NCI-H1092 treated with DMSO at 0.1 percent for 48 hours (cell line): Measurements from ENCODE around the gene CAMSAP1.

Experiments
- DNase-seq: peaks from one replicate; lab custom pipeline; 2025; lab: John Stamatoyannopoulos, UW

Gene CAMSAP1

DNA sequence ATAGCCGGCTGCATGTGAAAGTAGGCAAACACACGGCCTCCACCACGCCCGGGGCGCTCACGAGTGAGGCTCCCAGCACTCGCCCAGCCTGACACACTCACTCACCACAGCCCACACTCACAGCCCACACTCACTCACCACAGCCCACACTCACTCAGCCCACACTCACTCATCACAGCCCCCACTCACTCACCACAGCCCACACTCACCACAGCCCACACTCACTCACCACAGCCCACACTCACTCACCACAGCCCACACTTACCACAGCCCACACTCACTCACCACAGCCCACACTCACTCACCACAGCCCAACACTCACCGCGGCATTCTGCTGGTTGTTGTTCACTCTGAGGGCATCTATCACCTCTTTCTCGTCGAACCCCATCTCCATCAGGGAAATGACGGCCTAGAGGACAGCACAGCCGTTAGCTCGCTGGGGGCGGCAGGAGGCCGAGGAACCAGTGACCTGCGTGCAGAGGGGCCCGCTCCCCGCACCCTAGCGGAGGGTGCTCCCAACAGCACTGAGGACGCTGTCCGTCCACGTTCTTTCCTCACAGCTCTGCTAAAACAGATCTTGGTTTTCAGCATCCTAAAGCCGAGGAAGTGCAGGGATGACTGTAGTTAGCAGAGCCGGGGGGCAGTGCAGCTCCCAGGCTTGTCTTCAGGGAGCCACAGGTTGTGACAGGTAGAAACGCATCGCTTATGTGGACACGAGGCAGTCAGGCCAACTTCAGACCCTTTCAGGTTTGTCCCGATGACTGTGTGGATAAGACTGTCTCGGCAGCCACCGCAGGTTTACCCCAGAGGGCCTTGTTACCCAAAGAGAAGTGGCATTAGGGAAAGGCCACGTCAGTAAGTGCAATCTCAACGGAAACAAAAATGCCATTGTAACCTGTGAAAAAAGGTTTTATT lies 32.3 kb upstream of the CAMSAP1 start:
- DNase-seq, result no peak

GRCh38 chr9:135937521-135938489 lies 30.5 kb upstream of the CAMSAP1 start:
- no peak for DNase-seq

DNA sequence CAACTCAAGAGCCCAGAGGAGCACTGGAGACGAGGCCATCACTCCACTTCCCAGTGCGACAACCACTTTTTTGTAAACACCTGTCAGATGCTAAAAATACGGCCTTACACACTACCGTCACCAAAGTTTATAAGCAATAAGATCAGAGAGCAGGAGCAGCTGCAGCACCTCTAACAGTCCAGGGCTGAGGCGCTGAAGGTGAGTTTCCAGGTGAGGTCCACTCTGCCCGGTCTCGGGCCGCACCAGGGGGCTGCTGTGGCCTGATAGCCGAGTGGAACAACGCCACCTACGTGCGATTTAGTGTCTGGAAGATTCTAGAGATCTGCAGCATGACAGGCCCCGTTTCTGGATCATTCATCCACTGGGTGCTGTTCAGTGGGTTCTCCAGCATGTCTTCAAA lies 25.8 kb upstream of the CAMSAP1 start:
- DNase-seq, result no peak

- no peak for DNase-seq
Measured at GRCh38 chr9:135932656-135933055, 25.3 kb upstream of the CAMSAP1 start.

- no peak for DNase-seq
Measured at GRCh38 chr9:135931349-135931820, 24.0 kb upstream of the CAMSAP1 start.

GRCh38 chr9:135930446-135931345 lies 23.4 kb upstream of the CAMSAP1 start:
- no peak for DNase-seq

- DNase-seq, result no peak
Measured at GRCh38 chr9:135929656-135930445, 22.5 kb upstream of the CAMSAP1 start.

GRCh38 chr9:135928731-135929655 lies 21.6 kb upstream of the CAMSAP1 start:
- no peak for DNase-seq

GRCh38 chr9:135928074-135928730 lies 20.9 kb upstream of the CAMSAP1 start:
- no peak for DNase-seq

- DNase-seq, result no peak
Measured at GRCh38 chr9:135927195-135928013, 20.1 kb upstream of the CAMSAP1 start.

DNA sequence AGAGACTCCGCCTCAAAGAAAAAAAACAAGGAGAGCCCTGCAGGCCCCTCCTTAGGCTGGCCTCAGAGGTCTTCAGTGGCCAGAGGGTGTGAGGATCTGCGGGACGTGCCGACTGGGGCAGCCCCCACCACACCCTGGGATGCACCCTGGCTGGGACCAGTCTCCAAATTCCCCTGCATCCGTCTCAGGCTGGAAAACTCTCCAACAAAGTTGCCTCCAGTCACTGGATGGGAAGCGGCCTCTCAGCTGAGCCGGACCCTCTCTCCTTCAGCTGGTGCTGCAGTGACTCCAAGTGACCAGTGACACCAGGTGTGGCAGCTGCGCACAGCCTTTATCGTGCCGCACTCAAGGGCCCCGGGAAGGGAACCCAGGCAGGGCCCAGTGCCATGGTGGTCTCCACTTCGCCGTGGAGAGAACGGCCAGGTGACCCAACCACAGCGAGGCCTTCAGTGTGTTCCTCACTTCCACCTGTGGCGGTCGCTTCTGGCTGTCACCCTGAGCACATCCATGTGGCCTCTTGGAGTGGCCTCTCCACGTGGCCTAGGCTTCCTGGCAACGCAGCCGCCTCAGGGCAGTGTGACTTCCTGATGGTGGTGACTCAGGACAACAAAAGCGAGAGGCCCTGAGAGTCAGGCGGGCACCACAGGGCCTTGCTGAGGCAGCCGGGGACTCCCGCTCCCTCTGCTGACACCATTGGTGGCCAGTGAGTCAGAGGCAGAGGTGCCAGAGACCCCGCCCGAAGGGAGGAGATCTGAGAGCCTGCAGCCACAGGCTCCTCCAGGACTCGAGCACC lies 19.3 kb upstream of the CAMSAP1 start:
- DNase-seq, result no peak

GRCh38 chr9:135925496-135926133 lies 18.3 kb upstream of the CAMSAP1 start:
- DNase-seq, result no peak

DNA sequence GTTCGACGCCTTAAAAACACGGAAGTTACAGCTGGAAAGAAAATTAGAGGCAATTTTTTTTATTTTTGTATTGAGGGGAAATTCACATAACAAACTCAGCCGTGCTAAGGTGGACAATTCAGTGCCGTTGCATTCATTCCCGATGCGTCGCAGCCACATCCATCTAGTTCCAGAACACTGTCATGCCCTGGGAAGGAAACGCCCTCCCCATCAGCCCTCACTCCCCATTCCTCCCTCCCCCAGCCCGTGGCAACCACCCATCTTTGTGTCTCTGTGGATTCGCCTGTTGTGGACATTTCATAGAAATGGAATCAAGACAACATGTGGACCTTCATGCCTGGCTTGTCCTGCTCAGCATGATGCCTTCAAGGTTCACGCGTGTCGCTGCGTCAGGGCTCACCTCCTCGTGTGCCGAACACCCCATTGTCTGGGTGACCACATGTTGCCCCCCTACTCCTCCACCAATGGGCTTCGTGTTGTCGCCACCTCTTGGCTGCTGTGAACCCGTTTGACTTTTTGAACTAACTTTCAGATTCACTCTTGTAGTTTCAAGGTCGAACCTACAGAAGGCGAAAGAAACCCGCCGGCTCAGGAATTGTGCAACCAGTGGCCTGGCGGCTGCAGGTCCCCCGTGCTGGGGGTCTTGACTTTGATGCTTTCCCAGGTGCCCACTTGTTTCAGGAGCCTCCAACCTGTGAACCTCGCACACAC lies 17.4 kb upstream of the CAMSAP1 start:
- no peak for DNase-seq

DNA sequence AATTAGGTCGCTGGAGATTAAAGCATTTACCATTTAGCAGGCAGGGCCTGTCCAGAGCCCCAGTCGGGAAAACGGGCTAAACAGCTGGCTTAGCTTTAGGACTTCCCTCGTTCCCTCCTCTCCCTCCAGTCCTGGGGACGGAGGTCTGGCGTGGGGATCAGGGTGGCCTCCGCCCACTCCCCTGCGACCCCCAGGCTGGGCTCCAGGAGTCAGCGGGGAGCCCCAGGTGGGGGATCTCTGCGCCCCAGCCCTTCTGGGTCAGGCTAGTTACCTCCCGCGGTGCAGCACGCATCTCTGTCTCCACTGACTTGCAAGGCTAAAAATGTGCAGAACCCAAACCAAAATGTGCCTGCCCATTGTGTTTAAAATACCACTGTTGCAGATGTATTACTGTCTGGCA lies 16.2 kb upstream of the CAMSAP1 start:
- DNase-seq, result no peak

DNA sequence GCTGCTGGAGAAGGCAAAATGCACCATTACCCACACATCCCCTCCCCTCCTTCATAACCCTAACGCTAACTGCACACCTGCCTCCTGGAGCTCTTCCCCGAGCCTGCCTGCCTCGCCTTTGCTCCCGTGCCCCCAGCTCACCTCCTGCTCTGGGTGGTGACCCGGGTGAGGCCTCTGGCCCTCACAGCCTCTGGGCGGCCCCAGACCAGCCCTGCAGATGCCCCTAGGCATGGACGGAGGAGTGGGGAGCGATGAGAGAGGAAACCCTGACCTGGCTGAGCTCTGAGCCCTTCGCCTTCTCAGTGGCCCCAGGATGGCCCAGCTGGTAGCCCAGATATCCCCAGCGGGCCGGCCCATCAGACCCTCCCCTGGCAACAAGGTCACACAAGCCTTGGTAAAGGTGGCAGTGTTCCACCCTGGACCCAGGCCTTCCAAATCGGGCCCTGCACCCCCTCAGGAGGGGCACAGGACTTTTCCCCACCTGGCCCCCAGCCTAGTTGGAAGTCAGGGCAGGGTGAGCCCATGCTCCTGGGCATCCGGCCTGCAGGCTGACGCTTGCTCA lies 14.5 kb upstream of the CAMSAP1 start:
- no peak for DNase-seq
